ENCODE data around the gene KDM2B.

DNA sequence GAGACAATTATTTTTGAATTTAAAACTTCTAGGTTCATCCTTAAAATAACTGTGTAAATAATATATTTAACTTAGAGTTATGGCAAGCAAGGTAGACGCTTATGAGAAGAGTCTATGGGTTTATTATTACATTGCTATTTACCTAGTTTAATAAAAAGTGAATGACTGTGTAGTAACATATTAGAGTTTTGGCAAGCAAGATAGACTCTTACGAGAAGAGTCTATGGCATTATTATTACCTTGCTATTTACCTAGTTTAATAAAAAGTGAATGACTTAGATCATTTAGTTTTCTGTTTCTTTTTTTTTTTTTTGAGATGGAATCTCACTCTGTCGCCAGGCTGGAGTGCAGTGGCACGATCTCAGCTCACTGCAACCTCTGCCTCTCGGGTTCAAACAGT lies 177.1 kb downstream of the KDM2B start:
- TF ChIP-seq CEBPB (IDR thresholded peaks at IDR 0.05; ENCODE audit: low read depth, low read length) (no peak), CTCF (IDR thresholded peaks at IDR 0.05; ENCODE audit: control extremely low read depth in 1 of 3, insufficient read depth in 1 of 3, low read depth in 1 of 3, low read length in 3 of 3) (no peak), SIN3A (conservative IDR thresholded peaks at IDR 0.05 in 1 of 2, IDR thresholded peaks at IDR 0.05 in 1 of 2; ENCODE audit: low read depth in 1 of 2, low read length in 2 of 2) (no peak), ATF2 (IDR thresholded peaks at IDR 0.05; ENCODE audit: low read length) (no peak), HDAC2 (IDR thresholded peaks at IDR 0.05; ENCODE audit: borderline replicate concordance in 1 of 2, low read depth in 2 of 2, low read length in 2 of 2) (no peak), CHD2 (IDR thresholded peaks at IDR 0.05; ENCODE audit: low read length) (no peak), RAD21 (IDR thresholded peaks at IDR 0.05 in 1 of 2, conservative IDR thresholded peaks at IDR 0.05 in 1 of 2; ENCODE audit: low read depth in 2 of 2, low read length in 2 of 2) (no peak), RFX5 (IDR thresholded peaks at IDR 0.05; ENCODE audit: borderline replicate concordance, low read depth, low read length) (no peak), POLR2AphosphoS5 (IDR thresholded peaks at IDR 0.05; ENCODE audit: low read depth, low read length) (no peak)
- TF ChIP-seq, protein P1, sequence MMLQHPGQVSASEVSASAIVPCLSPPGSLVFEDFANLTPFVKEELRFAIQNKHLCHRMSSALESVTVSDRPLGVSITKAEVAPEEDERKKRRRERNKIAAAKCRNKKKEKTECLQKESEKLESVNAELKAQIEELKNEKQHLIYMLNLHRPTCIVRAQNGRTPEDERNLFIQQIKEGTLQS (IDR thresholded peaks at IDR 0.05; ENCODE audit: insufficient read depth, low read depth, low read length), result no peak
